ENCODE results near the gene OGFOD2.

The OGFOD2 gene

GRCh38 chr12:122977153-122977552 lies 2.1 kb downstream of the OGFOD2 start:
- TF ChIP-seq CTCF (IDR thresholded peaks at IDR 0.05; ENCODE audit: borderline replicate concordance, control extremely low read depth, extremely low read depth, insufficient read depth, missing control alignments): no peak
- in situ Hi-C loops (cut with MboI; ENCODE audit: low sequenced_read_pairs, unreplicated experiment): no loop called here
- DNase-seq (ENCODE audit: low spot score): no peak

- no peak for TF ChIP-seq CTCF (IDR thresholded peaks at IDR 0.05; ENCODE audit: borderline replicate concordance, control extremely low read depth, extremely low read depth, insufficient read depth, missing control alignments)
- DNase-seq (ENCODE audit: low spot score): no peak
- in situ Hi-C loops (cut with MboI; ENCODE audit: low sequenced_read_pairs, unreplicated experiment): no loop called here
These were observed 2.8 kb downstream of the OGFOD2 start for GRCh38 chr12:122977655-122978392.

- TF ChIP-seq CTCF (IDR thresholded peaks at IDR 0.05; ENCODE audit: borderline replicate concordance, control extremely low read depth, extremely low read depth, insufficient read depth, missing control alignments): no peak
- in situ Hi-C loops (cut with MboI; ENCODE audit: low sequenced_read_pairs, unreplicated experiment): no loop called here
- no peak for DNase-seq (ENCODE audit: low spot score)
These were observed 3.5 kb downstream of the OGFOD2 start for GRCh38 chr12:122978507-122978955.

- in situ Hi-C loops (cut with MboI; ENCODE audit: low sequenced_read_pairs, unreplicated experiment): no loop called here
- no peak for DNase-seq (ENCODE audit: low spot score)
- no peak for TF ChIP-seq CTCF (IDR thresholded peaks at IDR 0.05; ENCODE audit: borderline replicate concordance, control extremely low read depth, extremely low read depth, insufficient read depth, missing control alignments)
These were observed 4.2 kb downstream of the OGFOD2 start for GRCh38 chr12:122979001-122979907.

- in situ Hi-C loops (cut with MboI; ENCODE audit: low sequenced_read_pairs, unreplicated experiment): no loop called here
- no peak for DNase-seq (ENCODE audit: low spot score)
- no peak for TF ChIP-seq CTCF (IDR thresholded peaks at IDR 0.05; ENCODE audit: borderline replicate concordance, control extremely low read depth, extremely low read depth, insufficient read depth, missing control alignments)
These were observed 4.8 kb downstream of the OGFOD2 start for GRCh38 chr12:122979908-122980182.

GRCh38 chr12:122980183-122981035 lies 5.4 kb downstream of the OGFOD2 start, which contains the start of gene ARL6IP4:
Gene ARL6IP4, plus strand, starts transcription at chr12:122980681. Its CDS starts 459 bp downstream, at chr12:122981140.
- in situ Hi-C loops (cut with MboI; ENCODE audit: low sequenced_read_pairs, unreplicated experiment): no loop called here
- DNase-seq (ENCODE audit: low spot score): peak; percentile 92
- peak; percentile 8 for TF ChIP-seq CTCF (IDR thresholded peaks at IDR 0.05; ENCODE audit: borderline replicate concordance, control extremely low read depth, extremely low read depth, insufficient read depth, missing control alignments)
